Activated CD4-positive, alpha-beta T cell treated with anti-CD3 and anti-CD28 coated beads, Interleukin-2, amount 50 U/mL, for 16 hours (primary cell): ENCODE measurements around the gene SMYD2.

Experiments used
- DNase-seq: peaks from one replicate; pipeline ENCODE4 v3.0.0-alpha.2; 2020

The SMYD2 gene

GRCh38 chr1:214303141-214303930 lies 22.4 kb downstream of the SMYD2 start:
- DNase-seq = no peak

DNA sequence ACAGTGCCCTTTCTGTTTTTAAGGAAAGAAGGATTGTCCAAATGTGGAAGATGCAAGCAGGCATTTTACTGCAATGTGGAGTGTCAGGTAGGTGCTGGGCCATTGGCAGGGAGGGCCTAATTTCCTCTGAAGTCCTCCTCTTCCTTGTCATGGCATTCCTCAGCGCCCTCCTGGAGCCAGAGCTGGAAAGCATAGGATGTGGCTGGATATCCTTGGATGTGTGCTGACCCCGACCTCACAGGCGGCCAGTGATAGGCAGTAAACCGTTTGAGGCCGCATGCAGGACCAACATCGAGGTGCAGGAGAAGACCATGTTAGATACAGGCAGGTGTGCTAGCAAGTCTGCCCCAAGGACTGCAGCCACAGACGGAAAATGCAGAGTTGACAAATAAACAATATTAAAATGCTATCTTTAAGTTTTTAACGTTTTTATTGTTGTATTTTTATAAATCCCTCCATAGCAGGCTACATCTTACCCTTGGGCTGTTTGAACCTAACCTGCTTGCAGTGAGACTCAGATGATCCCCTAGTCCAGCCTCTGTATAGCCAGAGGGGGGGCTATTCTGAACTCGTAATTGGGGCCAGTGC lies 24.3 kb downstream of the SMYD2 start:
- no peak for DNase-seq

GRCh38 chr1:214306269-214306668 lies 25.3 kb downstream of the SMYD2 start:
- no peak for DNase-seq

GRCh38 chr1:214310010-214310409 lies 29.1 kb downstream of the SMYD2 start:
- DNase-seq = peak; percentile 27

DNA sequence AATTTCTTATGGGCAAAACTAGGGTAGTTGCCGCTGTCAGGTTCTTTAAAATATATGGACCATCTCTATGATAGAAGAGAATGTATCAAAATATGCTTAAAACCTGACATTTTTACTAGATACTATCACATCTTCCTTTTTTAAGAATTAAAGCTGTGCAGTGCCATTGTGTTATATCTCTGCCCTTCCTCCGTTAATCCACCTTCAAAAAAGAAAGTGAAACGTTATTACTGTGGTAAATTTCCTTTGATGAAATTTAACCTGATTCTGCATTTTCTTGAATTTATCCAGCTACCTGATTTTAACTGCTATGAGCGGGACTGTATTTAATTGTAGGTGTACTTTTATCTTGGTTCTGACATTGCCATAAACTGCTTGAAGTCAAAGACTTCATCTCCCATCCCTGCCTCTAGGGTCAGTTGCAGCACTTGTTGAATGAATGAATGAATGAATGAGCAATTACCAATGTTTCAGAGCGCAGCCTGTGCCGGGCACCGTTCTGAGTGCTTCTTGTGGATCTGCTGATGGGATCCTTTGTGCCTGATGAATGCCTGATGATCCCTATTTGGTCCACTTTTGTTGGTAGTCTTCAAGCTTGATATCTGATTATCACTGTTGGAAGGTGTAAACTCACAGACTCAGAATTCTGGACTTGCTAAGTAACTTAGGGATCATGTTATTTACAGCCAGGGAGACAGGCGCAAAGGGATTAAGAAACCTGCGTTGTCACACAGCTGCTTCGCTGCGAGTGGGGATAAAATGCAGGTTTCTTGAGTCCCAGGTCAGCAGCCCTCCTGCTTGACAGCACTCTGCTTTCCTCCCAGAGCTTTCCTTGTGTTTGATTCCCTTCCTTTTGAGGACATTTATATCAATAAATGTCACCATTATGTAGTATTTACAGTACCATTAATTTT lies 30.1 kb downstream of the SMYD2 start:
- no peak for DNase-seq

- DNase-seq = no peak
Measured at GRCh38 chr1:214312530-214313051, 31.6 kb downstream of the SMYD2 start.

GRCh38 chr1:214314178-214314843 lies 33.4 kb downstream of the SMYD2 start:
- no peak for DNase-seq

DNA sequence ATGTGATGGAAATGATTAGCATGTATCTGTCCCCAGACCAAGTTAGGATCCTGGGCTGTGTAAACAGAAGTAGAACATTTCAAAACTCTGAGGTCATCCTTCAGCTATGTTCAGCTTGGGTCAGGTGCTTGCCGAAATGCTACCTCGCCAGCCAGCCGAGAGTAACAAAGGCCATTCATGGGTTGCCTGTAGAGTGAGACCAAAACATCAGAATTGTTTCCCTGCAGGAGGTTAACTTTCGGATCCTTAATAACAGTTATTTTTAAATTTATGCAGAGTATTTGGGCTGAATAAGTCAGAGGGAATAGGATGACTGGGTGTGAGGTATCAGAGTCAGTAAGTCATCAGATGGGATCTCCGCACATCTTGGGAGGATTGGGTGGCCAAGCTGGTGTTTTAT lies 35.6 kb downstream of the SMYD2 start:
- no peak for DNase-seq

GRCh38 chr1:214317300-214317699 lies 36.3 kb downstream of the SMYD2 start:
- no peak for DNase-seq

- DNase-seq = no peak
Measured at GRCh38 chr1:214317734-214318133, 36.8 kb downstream of the SMYD2 start.

DNA sequence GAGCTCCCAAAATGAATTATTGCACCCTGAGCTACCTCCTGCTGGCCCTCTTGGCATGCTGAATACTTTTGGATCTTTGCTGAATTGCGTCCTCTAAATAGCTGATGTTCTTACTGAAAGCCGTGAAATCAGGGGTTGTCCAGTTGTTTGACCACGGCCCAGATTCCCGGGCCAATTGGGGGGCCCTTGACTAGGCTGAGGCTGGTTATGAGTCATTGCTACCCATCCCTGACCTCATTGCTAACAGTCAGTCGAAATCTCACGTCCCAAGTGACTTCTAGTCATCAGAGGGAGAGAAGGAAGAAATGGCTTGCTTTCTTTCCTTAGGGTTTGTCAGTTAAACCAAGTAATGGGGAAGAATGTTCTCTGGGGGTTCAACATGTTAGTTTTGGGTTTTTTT lies 37.4 kb downstream of the SMYD2 start:
- no peak for DNase-seq

DNA sequence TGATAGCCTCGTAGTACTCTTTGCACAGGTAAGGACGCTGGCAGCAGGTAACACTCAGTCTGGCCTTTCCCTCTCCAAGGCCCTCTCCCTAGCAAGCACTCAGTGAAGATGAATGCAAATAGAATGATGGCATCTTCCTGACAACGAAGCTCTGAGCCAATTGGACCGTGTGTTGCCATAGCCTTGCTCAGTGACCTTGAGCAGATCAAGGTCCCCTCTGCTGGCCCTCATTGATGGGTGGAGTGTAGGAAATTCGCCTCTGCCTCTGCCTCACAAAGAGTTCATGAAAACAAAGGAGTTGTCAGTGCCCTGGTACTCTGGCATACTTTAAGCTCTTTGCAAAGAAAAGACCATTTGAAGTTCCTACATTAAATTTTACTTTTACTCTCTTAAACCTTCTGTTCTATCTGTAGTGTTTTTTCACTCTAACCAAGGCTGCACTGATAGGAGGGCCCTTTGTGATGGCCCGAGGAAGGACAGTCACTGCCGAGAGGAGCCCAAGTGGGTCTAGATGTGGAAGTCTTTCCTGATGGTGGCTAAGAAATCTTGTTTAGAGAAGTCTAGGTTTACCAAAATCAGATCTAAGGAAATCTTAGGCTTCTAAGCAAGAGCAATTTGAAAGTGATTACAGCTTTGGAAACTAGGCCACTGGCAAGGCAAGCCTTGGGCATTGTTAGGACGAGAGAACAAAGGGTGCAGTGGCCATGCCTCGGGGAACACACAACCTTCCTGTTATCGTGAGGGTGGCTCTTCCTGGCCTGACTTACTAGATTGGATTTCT lies 38.2 kb downstream of the SMYD2 start:
- no peak for DNase-seq

DNA sequence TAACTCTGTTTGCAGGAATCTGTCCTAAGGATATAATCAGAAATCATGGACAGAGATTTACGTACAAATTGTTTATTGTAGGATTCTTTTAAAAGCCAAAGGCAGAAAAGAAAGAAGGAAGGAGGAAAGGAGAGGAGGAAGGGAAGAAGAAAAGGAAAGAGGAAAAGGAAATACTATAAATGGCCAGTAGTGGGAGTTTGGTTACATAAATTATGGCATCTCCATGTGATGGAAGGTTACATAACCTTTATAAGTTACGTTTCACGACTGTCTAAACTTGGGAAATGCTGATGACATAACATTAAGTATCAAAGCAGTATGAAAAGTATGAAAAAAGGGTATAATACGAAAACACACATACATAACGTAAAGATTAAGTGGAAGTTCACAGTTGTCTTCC lies 39.0 kb downstream of the SMYD2 start:
- no peak for DNase-seq

GRCh38 chr1:214321705-214322453 lies 40.9 kb downstream of the SMYD2 start:
- no peak for DNase-seq

DNA sequence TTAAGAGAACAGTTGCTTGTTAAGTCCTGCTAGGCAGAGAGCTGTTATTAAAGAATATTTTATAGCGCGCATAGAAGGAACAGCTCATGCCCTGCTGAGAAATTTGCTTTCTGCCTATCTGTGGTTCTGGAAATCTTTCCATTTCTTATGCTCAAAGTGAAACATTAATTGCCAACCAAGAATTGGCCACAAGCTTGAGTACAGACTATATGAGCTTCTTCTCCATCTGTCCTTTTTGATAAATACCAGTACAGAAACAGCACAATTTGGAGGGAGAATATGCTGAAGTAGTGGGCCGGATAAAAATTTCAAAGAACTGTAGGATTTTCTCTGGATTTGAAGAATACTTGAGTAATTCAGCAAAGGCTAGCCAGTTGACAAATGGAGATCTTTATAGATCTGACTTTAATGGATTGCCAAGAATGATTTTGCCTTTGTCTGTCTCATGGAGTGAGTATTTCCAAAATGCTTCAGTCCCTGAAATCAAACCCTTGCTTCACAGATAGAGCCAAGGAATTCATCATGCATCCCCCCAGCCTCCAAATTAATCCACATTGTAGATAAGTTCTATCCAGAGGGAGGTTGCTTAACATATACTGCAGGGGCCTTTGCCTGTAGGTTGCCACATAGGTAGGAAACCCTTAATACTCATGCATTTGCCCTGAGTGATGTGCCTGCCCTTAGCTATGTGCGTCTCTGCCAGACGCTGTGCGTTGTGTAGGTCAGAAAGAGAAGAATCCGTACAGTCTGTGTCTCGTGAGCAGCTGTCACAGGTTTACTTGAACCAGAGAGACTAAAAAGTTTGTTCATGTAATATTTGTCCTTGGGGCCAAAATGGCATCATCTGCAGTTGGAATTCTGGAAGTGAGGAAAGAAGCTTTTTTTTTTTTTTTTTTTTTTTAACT lies 44.2 kb downstream of the SMYD2 start:
- no peak for DNase-seq

- no peak for DNase-seq
Measured at GRCh38 chr1:214326406-214326805, 45.4 kb downstream of the SMYD2 start.

- peak; percentile 19 for DNase-seq
Measured at GRCh38 chr1:214327514-214327913, 46.6 kb downstream of the SMYD2 start.

DNA sequence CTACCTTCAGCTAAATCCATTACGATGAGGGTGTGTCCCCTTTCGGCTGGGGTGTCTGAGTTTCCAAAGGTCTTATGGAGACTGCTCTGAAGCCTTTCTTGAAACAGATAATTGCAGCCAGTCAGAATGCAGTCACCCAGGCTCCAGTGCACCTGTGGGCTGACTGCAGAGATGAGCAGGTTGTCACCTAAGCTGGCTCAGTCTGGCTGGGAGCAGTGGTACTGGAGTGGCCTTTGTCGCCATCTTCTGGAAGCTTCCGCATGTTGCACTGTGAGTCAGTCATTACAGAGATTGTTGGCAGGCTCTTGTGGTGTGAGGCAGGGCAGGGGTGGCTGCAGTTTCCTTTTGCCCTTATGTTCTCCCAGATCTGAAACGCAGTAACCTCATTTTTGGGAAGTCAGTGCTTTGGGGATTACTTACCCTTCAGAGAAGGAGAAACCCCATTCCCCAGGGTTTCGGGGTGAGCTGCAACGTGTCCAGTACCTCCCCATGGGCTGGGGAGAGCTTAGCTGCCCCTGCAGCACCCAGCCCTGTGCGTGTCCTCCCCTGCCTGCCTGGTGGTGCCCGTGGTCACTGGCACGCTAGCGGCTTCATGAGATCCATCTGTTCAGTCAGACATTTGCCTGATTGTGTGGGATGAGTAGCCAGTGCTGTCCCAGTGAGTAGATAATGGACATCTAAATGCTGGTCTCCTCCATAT lies 48.0 kb downstream of the SMYD2 start:
- peak; percentile 80 for DNase-seq

- no peak for DNase-seq
Measured at GRCh38 chr1:214329470-214330220, 48.7 kb downstream of the SMYD2 start.
